NCI-H2227 treated with DMSO at 0.1 percent for 48 hours (cell line): ENCODE measurements around the gene PLA2G6.
A peak's percentile ranks its signal among the peaks of the same experiment; 100 is the strongest.

Source experiments
- DNase-seq: peaks from one replicate; lab custom pipeline; 2025; lab: John Stamatoyannopoulos, UW

The PLA2G6 gene

DNA sequence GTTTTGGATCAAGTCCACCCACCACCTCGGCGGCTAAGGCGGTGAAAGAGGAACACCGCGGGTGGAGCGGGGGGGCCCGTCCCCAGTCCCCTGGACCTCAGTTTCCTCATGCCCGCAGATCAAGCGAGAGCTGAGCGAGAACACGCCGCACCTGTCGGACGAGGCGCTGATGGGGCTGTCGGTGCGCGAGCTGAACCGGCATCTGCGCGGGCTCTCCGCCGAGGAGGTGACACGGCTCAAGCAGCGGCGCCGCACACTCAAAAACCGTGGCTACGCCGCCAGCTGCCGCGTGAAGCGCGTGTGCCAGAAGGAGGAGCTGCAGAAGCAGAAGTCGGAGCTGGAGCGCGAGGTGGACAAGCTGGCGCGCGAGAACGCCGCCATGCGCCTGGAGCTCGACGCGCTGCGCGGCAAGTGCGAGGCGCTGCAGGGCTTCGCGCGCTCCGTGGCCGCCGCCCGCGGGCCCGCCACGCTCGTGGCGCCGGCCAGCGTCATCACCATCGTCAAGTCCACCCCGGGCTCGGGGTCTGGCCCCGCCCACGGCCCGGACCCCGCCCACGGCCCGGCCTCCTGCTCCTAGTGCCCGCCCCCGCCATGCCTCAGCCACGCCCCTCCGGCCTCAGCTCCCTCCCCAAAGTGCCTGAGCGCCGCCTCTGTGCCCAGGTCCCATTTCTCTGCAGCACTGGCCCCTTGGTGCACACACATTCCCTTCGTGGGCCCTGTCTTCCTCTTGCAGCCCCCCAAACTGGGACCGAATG, 32.8 kb upstream of the PLA2G6 start:
- no peak for DNase-seq

DNA sequence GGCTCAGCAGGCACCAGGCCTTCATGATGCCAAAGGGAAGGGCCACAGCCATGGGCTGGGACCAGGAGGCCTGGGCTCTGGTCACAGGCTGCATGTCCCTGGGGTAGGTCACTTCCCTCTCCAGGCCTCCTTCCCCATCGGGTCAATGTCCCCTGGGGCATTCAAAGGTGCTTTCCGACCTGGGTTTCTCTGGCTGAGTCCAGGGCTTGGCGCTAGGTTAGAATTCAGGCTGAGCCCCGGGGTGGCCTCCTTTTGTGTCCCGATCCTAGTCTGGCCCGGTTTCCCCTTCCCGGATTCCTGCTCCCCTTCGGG, 32.3 kb upstream of the PLA2G6 start:
- DNase-seq: no peak

DNA sequence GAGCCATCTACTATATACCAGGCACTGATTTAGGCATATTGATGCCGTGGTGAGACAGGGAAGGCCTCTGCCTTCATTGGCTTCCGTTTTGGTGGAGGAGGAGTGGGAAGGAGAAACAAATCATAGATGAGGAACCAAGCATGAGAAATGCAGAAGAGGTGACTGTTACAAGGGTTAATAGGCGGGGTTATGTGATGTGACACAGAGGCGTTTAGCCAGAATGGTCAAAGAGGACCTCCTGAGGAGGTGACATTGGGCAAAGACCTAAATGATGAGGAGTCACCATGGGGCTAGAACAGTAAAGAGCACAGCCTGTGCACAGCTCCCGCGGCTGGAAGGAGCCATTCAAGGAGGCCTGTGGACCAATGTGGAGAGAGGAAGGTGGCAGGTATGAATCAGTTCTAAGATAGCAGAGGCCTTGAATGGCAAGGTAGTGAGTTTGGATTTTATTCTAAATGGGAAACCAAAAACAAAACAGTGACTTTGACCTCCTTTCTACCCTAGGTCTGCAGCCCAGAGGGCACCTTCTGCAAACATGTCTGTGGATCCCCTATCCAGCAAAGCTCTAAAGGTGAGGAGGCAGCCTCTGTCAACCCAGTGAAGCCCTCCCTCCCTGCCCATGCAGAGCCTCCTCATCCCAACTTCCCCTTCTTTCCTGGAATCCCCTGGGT, 31.8 kb upstream of the PLA2G6 start:
- no peak for DNase-seq

DNA sequence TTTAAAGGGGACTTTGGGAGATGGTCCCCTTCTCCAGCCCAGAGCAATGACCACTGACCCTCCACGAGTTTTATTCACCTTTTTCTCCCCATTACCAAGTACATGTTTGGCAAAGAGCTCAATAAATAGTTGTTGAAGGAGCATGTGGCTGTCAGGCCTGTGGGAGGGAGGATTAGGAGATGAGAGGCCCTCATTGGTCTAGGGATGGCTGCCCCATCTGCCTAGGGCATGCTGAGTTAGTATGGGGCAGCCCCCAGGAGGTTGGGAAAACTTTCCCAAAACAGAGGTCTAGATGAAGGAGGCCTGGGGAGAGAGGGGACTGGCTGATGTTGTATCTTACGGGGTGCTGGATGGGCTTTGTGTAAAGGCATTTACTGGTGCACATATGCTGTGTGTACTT, 30.8 kb upstream of the PLA2G6 start:
- DNase-seq: no peak

DNA sequence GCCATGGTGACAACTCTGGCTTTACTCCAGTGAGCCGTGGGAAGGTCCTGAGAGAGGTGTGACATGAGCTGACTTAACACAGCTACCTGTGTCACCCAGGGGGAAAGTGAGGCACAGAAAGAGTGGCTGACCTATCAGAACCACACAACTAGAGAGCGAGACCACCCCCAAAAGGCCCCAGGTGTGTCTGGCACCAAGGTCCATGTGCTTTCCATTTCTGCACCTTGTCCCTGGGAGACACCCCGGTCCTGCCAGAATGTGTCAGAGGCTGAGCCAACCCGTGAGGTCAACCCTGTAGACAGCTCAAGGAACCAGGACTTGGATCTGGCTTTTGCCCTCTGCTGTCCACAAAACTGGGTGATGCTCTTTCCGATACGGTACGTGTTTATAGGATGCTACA, 29.9 kb upstream of the PLA2G6 start:
- no peak for DNase-seq

DNA sequence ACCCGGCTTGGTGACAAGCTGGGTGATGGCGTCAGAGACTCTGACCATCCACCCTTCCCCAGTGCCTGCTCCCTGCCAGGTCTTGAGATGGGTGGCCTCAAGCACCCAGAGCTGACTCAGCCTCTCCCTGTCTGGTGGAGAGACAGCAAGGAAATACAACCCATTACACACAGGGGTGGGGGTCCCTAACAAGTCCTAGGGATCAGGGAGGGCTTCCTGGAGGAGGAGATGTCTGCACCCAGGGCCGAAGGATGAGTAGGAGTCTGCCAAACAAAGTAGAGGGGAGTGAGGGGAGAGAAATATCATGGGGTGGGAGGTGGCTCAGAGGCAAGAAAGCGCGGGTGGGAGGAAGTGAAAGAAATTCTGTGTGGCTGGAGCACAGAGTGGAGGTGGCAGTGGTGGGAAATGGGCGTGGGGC, 26.9 kb upstream of the PLA2G6 start:
- no peak for DNase-seq

DNA sequence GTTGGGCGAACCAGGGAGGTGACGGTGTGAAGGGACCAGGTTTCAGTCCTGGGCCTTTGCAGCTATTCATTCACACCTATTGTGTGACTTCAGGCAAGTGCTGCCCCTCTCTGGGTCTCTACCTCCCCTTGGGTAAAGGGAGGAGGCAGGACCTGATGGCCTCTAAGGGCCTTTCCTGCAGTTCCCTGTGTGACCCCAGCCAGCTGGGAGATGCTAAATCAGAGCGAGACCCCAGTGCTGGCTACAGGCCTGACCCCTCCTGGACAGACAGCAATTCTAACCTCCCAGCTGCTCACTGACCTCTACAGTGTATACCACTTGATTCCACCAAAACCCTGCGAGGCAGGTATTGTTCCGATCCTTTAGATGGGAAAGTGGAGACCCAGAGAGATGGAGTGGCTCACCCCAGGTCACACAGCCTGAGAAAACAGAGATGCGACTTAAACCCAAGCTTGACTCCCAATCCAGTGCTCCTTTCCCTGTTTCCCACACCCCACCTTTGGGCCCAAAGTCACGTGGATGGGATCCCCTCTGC, 26.3 kb upstream of the PLA2G6 start:
- no peak for DNase-seq

DNA sequence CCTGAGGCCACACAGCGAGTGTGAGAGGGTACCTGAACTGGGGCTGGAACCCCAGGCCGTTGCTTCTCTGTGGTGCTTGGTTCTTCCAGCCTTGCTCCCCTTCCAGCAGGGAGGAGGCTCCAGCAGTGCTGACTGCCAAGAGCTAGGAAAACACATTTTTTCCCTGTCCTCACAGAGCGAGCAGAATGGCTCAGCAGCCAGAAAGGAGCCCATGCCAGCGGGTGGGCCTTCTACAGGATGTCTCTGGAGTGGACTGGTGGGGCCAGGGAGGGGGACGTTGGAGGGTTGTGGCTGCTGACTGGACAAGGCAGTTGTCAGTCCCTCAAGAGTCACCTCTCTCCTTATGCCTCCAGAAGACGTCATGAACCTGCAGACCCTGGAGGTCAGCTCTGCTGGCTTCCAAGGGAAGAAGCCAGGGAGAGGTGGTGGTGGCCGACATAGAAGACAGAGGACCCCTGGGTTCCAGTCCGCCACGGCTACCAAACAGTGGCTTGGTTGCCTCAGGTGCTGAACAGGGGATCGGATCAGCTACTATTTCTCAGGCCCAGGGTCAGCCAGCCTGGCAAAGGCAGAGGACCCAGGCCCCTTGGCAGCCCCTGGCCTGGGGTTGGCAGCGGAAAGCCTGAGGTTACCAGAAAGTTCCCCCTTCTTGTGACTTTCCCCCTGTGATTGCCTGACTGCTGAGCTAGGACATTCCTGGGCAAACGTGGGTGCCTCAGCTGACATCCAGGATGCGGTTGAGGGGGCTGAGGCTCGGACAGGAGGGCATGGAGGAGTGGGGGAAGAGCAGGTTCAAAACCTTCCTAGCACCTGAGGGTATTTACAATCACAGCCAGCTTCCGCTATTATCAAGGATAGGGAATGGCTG, 23.9 kb upstream of the PLA2G6 start:
- DNase-seq: no peak

DNA sequence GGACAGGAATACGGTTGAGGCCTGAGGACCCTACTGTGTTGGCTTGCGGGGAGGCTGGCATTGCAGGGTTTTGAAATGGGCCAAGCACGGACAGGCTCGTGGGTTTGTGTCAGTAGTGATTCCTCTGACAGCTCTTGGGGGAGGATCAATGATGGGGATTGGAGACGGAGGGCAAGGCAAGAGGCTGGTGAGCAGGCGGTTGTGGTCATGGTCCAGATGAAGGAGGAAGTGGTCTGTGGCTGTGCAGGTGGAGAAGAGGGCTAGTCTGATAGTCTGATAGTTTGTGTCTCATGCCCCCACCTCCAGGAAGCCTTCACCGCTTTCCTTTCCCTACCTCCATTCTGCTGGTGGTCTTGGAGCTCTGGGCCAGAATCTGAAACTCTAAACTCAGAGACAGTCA, 23.2 kb upstream of the PLA2G6 start:
- no peak for DNase-seq

DNA sequence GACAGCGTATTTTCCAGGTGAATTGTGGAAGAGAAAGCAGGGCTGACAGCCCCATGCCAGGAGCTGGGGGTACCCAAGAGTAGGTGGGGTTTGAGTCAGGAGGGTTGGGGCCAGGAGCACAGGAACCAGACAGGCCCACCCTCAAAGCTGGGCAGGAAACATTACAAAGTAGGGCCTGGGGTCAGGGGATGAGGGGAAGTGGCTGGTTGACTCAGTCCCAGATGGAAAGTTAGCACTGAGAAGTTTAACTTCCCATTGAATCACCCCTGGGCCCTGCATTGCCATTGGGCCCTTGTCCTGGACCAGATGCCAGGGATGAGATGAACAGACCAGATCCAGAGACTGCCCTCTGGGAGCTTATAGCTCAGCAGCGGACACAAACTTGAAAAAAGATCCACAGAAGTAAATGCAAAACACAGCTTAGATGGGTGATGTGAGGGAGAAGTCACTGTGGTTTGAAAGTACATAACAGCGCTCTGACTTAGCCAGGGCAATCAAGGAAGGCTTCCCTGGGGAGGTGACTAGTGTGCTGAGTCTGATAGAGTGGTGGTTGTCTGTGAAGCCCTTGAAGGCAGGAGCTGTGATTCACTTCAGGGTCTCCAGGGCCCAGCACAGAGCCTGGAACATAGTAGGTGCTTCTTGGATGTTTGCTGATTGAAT, 22.4 kb upstream of the PLA2G6 start:
- DNase-seq: no peak

DNA sequence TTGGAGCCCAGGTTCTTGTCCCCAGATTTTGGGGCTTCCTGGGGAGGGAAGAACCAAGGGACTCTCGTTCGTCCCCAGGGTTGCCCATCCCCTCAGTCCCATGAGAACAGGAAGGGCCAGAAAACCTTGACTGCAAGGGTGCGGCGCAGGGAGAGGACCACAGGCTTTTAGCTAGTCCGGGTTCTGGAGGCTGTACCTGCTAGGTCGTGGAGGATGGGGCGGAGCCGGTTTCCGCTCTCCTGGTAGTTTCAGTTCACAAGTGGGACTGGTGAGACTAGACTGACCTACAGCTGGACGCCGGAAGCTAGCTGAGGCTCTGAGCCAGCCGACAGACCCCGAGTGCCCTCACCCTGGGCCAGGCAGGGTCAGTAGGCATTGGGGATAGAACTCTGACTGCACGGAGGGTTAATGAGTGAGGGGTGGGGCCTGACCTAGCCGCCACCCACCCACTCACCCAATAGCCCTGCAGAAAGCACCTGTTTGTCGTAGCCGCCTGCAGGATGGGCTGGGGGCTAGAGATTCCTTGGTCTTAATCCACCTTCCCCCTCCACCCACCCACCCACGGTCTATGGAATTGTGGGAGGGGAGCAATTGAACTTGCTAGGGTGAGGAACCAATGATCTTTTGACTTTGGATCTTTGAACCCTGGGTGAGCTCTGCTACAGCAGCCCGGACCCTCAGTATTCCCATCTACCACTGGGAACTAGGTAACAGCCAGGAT, 21.6 kb upstream of the PLA2G6 start:
- DNase-seq: no peak

DNA sequence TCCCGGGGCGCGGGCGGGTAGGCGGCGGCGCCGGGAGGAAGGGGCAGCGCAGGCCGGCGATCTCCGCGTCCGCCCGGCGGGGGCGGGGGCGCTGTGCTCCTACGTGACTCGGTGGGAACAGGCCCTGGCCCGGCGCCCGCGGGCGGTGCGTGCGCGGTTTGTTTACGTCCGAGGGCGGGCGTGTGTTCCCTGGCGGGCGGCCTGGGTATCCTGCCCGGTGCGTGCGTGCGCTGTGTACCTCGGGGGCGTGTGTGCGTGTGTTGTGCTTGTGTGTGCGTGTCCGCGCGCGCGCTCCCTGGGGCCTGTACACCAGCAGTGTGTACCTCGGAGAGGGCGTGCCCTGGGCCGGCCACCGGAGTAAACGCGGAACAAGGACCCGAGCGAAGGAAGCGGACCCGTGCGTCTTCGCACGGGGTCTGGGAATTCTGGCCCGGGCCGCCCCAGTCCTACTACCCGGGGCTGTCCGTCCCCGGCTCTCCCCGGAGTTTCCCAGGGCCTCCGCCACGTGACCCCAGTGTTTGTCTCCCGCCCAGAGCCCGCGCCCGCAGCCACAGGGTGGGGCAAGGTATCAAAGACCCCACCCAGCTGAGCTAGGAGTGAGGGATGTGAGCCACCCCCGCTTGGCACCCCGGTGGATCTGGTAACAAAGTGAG, 20.9 kb upstream of the PLA2G6 start:
- no peak for DNase-seq

DNA sequence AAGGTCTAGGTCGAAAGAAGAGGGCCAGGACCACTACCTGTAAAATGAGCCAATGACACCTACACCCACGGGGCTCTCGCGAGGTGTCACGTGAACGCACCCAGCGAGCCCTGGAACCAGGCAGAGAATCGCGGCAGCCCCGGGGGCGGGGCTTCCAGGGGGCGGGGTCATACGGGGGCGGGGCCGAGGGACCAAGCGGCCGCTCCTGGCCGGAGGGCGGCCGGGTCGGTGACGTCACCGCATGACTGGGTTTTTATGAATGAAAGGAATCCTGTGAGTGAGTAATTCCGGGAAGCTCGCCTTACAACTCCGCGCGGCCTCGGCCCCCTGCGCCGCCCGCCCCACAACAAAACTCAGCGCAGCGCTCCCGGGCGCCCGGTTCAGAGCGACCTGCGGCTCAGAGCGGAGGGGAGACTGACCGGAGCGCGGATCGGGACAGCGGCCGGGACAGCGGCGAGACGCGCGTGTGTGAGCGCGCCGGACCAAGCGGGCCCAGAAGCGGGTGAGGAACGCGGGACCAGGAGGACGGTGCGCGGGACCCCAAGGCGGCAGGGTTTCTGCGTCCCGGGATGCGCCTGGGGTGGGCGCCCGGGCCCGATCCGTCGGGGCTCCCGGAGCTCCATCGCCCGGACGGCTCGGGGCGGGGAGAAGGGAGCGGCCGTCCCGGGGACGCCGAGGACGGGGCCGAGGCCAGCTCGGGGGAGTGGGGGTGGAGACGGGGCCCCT, 20.2 kb upstream of the PLA2G6 start, which contains the start of gene MAFF:
Gene MAFF, plus strand, starts transcription at position 284 of the 726 bp plus-strand sequence. CDS start 11,860 bp downstream, outside the sequence.
- peak; percentile 69 for DNase-seq

DNA sequence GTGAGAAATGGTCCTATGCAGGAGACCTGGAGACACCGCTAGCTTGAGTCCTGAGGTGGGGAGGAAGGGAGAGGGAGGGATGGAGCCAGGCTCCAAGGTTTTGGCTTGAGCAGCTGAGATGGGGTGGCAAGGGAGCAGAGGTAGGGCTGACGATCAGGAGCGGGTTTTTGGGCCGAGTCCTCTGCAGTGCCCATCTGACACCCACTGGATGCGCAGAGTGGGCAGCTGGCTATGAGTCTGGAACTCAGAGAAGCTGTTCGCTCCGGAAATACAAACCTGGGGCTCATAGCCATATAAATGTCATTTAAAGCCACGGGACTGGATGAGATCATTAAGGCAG, 19.7 kb upstream of the PLA2G6 start:
- no peak for DNase-seq

DNA sequence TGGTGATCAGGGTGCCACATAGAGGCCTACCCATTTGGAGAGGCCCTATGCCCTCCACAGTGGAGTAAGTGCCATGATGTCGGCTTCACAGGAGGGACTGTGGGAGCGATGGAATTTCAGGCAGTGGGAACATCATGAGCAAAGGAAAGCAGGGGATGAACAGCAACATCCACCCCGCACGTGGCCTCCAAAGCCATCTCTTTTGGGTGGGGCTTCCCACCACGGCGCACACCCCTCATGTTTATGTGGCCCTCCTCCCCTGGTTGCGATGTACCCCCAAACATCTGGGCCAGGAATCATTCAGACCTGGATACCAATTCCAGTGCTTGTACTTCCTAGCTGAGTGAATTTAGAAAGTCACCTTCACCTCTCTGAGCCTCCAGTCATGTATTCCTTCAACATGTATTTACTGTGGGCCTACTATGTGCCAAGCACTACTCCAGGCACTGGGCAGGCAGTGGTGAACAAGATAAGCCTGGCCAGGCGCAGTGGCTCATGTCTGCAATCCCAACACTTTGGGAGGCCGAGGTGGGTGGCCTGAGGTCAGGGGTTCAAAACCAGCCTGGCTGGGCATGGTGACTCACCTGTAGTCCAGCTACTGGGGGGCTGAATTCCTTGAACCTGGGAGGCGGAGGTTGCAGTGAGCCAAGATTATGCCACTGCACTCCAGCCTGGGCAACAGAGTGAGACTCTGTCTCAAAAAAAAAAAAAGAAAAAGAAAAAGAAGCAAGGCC, 18.4 kb upstream of the PLA2G6 start:
- no peak for DNase-seq

DNA sequence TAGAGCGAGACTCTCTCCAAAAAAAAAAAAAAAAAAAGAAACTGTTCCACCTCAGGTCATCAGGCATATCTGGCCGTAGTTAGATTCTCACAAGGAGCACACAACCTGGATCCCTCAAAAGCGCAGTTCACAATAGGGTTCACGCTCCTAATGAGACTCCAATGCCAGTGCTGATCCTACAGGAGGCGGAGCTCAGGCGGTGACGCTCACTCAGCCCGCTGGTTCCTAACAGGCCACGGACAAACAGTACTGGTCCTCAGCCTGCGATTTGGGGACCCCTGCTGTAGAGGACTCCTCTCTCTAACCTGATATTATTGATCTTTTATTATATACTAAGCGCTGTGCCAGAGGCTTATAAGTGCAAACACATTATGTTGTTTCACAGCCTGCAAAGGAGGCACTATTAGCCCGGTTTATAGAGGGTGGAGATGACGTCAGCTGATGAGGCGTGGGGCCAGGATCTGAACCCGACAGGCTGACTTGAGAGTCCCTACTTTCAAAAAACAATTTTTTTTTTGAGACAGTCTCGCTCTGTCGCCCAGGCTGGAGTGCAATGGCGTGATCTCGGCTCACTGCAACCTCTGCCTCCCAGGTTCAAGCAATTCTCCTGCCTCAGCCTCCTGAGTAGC, 15.3 kb upstream of the PLA2G6 start:
- DNase-seq: no peak

DNA sequence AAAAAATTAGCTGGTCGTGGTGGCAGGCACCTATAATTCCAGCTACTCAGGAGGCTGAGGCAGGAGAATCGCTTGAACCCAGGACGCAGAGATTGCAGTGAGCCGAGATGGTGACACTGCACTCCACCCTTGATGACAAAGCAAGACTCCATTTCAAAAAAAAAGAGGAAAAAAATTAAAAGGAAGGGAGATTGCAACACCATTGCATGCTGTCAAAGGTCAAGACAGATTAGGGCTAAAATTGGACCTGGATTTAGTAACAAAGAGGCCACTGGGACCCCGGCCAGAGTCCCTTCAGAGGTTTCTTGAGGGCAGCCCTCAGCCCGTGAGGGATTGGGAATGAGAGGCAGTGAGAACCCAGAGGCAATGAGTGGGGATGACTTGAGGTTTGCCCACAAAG, 11.9 kb upstream of the PLA2G6 start:
- DNase-seq: no peak

DNA sequence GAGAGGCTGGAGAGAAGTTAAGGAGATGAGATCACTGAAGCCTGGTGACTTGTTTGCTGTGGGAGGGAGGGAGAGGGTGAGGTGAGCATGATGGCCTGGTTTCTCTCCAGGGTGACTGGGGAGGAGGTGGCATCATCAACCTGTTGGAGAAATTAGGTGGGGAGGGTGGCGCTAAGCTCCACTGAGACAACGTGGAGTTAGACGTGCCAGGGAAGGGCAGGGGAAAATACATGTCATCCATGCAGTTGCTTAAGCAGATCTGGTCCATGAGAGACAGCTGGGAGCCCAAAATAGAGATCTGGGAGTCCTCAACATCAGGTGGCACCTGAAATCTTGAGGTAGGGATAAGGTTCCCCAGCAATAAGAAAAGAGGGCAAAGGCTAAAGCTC, 10.8 kb upstream of the PLA2G6 start:
- DNase-seq: no peak
